GM18511 (cell line): ENCODE data around the gene LMF1.
"Not testable (repeated sequence)": the region's sequence is repeated elsewhere in the genome, so short reads cannot be mapped to it uniquely, and the experiment has no call there.

ENCODE experiments used
- ATAC-seq: cut with Tn5 transposase; IDR thresholded peaks from one replicate; pipeline ENCODE4 v1.9.1; 2021; ENCODE audit warnings: mild to moderate bottlenecking, moderate library complexity; ENCODE audit not compliant: unreplicated experiment

LMF1 gene

GRCh38 chr16:839643-840408 lies 131.0 kb downstream of the LMF1 start:
- no peak for ATAC-seq

- ATAC-seq = no peak
Observed at GRCh38 chr16:838741-839140, 132.0 kb downstream of the LMF1 start.

- not testable (repeated sequence) for ATAC-seq
Observed at GRCh38 chr16:836822-837221, 134.0 kb downstream of the LMF1 start.

GRCh38 chr16:836221-836620 lies 134.6 kb downstream of the LMF1 start:
- ATAC-seq = no peak

- ATAC-seq = no peak
Observed at GRCh38 chr16:835373-835772, 135.4 kb downstream of the LMF1 start.

GRCh38 chr16:833411-833810 lies 137.4 kb downstream of the LMF1 start:
- no peak for ATAC-seq

- no peak for ATAC-seq
Observed at GRCh38 chr16:832652-833336, 138.0 kb downstream of the LMF1 start.

- ATAC-seq = no peak
Observed at GRCh38 chr16:831571-832413, 139.0 kb downstream of the LMF1 start.

GRCh38 chr16:830871-831570 lies 139.8 kb downstream of the LMF1 start:
- no peak for ATAC-seq

- no peak for ATAC-seq
Observed at GRCh38 chr16:830107-830870, 140.5 kb downstream of the LMF1 start.

- no peak for ATAC-seq
Observed at GRCh38 chr16:828891-829290, 141.9 kb downstream of the LMF1 start.

GRCh38 chr16:827513-827912 lies 143.3 kb downstream of the LMF1 start:
- ATAC-seq = no peak

- ATAC-seq = no peak
Observed at GRCh38 chr16:825341-826061, 145.3 kb downstream of the LMF1 start.

GRCh38 chr16:824601-825000 lies 146.2 kb downstream of the LMF1 start:
- no peak for ATAC-seq

GRCh38 chr16:824194-824593 lies 146.6 kb downstream of the LMF1 start:
- no peak for ATAC-seq

GRCh38 chr16:822909-823297 lies 147.9 kb downstream of the LMF1 start:
- ATAC-seq = no peak

- ATAC-seq = no peak
Observed at GRCh38 chr16:822174-822908, 148.4 kb downstream of the LMF1 start.

GRCh38 chr16:821751-822150 lies 149.0 kb downstream of the LMF1 start:
- ATAC-seq = no peak

GRCh38 chr16:820748-821147 lies 150.0 kb downstream of the LMF1 start:
- ATAC-seq = no peak
